ENCODE measurements around the gene EGFR.

GRCh38 chr7:55157764-55158105 lies 138.9 kb downstream of the EGFR start:
- TF ChIP-seq CTCF (IDR thresholded peaks at IDR 0.05; ENCODE audit: low read depth, low read length) (no peak), EZH2phosphoT487 (IDR thresholded peaks at IDR 0.05; ENCODE audit: low read depth) (no peak)
